PFSK-1 (cell line): ENCODE measurements around the gene SERPINB3.

ENCODE experiments used
- FOXP2 ChIP-seq: optimal IDR thresholded peaks from 2 replicates; pipeline ENCODE3; 2011; ENCODE audit warnings: borderline replicate concordance, control low read depth, inconsistent platforms; ENCODE audit not compliant: insufficient read depth; ENCODE audit errors: extremely low read length, extremely low read depth
- POLR2AphosphoS5 ChIP-seq: IDR thresholded peaks from 2 replicates; pipeline ENCODE4 v1.6.1; 2012; ENCODE audit warnings: low read depth, mild to moderate bottlenecking, control low read depth, low read length, moderate library complexity
- REST ChIP-seq, 2 experiments: IDR thresholded peaks; 2 replicates each; pipeline versions ENCODE4 v1.6.1 to v1.8.0; 2011 to 2012; ENCODE audit warnings: low read depth in 2 of 2, low read length in 2 of 2, control low read depth in 1 of 2, inconsistent platforms in 1 of 2, mild to moderate bottlenecking in 1 of 2, moderate library complexity in 1 of 2; ENCODE audit not compliant: insufficient read depth in 1 of 2
- SIN3A ChIP-seq: IDR thresholded peaks from 2 replicates; pipeline ENCODE4 v1.6.1; 2012; ENCODE audit warnings: mild to moderate bottlenecking, low read length, moderate library complexity, borderline replicate concordance; ENCODE audit not compliant: insufficient read depth
- TAF1 ChIP-seq: IDR thresholded peaks from 2 replicates; pipeline ENCODE4 v1.6.1; 2012; ENCODE audit warnings: low read length, control low read depth, borderline replicate concordance; ENCODE audit not compliant: insufficient read depth

Gene SERPINB3

GRCh38 chr18:63701952-63702351 lies 40.3 kb upstream of the SERPINB3 start:
- TF ChIP-seq FOXP2 (no peak), TAF1 (no peak), REST (IDR thresholded peaks at IDR 0.05; ENCODE audit: insufficient read depth in 1 of 2, low read depth in 2 of 2, low read length in 2 of 2) (no peak), POLR2AphosphoS5 (no peak), SIN3A (no peak)

- TF ChIP-seq TAF1 (no peak), FOXP2 (no peak)
Measured at GRCh38 chr18:63700501-63700900, 38.8 kb upstream of the SERPINB3 start.

GRCh38 chr18:63697097-63697660 lies 35.5 kb upstream of the SERPINB3 start:
- TF ChIP-seq SIN3A (no peak), TAF1 (no peak), POLR2AphosphoS5 (no peak), REST (IDR thresholded peaks at IDR 0.05; ENCODE audit: insufficient read depth in 1 of 2, low read depth in 2 of 2, low read length in 2 of 2) (no peak), FOXP2 (no peak)

- no peak for TF ChIP-seq SIN3A
- TF ChIP-seq REST (IDR thresholded peaks at IDR 0.05; ENCODE audit: insufficient read depth in 1 of 2, low read depth in 2 of 2, low read length in 2 of 2) = no peak
- no peak for TF ChIP-seq POLR2AphosphoS5
- TF ChIP-seq TAF1 = no peak
- no peak for TF ChIP-seq FOXP2
Measured at GRCh38 chr18:63689064-63689463, 27.4 kb upstream of the SERPINB3 start.

- TF ChIP-seq SIN3A = no peak
- no peak for TF ChIP-seq REST (IDR thresholded peaks at IDR 0.05; ENCODE audit: insufficient read depth in 1 of 2, low read depth in 2 of 2, low read length in 2 of 2)
- no peak for TF ChIP-seq TAF1
- no peak for TF ChIP-seq FOXP2
- no peak for TF ChIP-seq POLR2AphosphoS5
Measured at GRCh38 chr18:63686871-63687270, 25.2 kb upstream of the SERPINB3 start.
